Left renal cortex interstitium (tissue), 4 donors: Measurements from ENCODE around the gene APCS. TPM values are rescaled to one million over a fixed set of nuclear protein-coding genes. Genes with fewer than 3 reads are reported as not detected.

Experiments
- DNase-seq, 4 donors: peaks; one replicate each; pipeline ENCODE4 v3.0.0-alpha.2; 2013; ENCODE audit warnings: low read depth in 4 of 4, low spot score in 2 of 4, missing footprints in 1 of 4
- polyA plus RNA-seq, 4 donors: library from polyadenylated mRNA; unstranded; fragments of 120-200 nt; gene quantifications; one replicate each; pipeline ENCODE4 v1.2.1, GENCODE V29; 2013; ENCODE audit not compliant: insufficient read length in 4 of 4

APCS gene
- not detected for polyA plus RNA-seq

GRCh38 chr1:159587461-159587951, at the start of gene APCS:
TSS of gene APCS (plus strand) at chr1:159587826. CDS start at chr1:159587922, 96 bp downstream.
- no peak for DNase-seq

GRCh38 chr1:159548126-159548525, 39.5 kb upstream of the APCS start:
- DNase-seq = no peak

GRCh38 chr1:159554261-159554660, 33.4 kb upstream of the APCS start:
- DNase-seq = no peak

- no peak for DNase-seq
These were observed 32.9 kb upstream of the APCS start for GRCh38 chr1:159554696-159555095.

- DNase-seq = no peak
These were observed 30.7 kb upstream of the APCS start for GRCh38 chr1:159556931-159557369.

GRCh38 chr1:159560599-159560998, 27.0 kb upstream of the APCS start:
- no peak for DNase-seq

GRCh38 chr1:159561497-159561896, 26.1 kb upstream of the APCS start:
- DNase-seq = no peak

GRCh38 chr1:159562680-159563079, 24.9 kb upstream of the APCS start:
- DNase-seq = no peak

- DNase-seq = no peak
These were observed 10.2 kb upstream of the APCS start for GRCh38 chr1:159577446-159577845.

- DNase-seq = no peak
These were observed 7.3 kb upstream of the APCS start for GRCh38 chr1:159580340-159580739.

- no peak for DNase-seq
These were observed 6.2 kb upstream of the APCS start for GRCh38 chr1:159581422-159581821.

GRCh38 chr1:159584536-159584935, 3.1 kb upstream of the APCS start:
- no peak for DNase-seq

GRCh38 chr1:159591981-159592380, 4.4 kb downstream of the APCS start:
- no peak for DNase-seq

- DNase-seq = no peak
These were observed 7.2 kb downstream of the APCS start for GRCh38 chr1:159594625-159595405.

GRCh38 chr1:159598196-159598595, 10.6 kb downstream of the APCS start:
- no peak for DNase-seq

- DNase-seq = no peak
These were observed 13.3 kb downstream of the APCS start for GRCh38 chr1:159600894-159601293.

- no peak for DNase-seq
These were observed 14.9 kb downstream of the APCS start for GRCh38 chr1:159602501-159602999.

GRCh38 chr1:159612211-159612885, 24.7 kb downstream of the APCS start:
- DNase-seq = no peak

- DNase-seq = no peak
These were observed 45.3 kb downstream of the APCS start for GRCh38 chr1:159632922-159633321.
